Skeletal muscle tissue (tissue), 4 donors: ENCODE results near the gene FAS. TPM values are rescaled to one million over a fixed set of nuclear protein-coding genes. Genes with fewer than 3 reads are reported as not detected.

Source experiments
- H3K27ac ChIP-seq: one replicate; pipeline ENCODE4 v1.7.0; 2013; ENCODE audit warnings: mild to moderate bottlenecking, low read depth, low read length, inconsistent platforms
- H3K27me3 ChIP-seq, 3 donors: one replicate each; pipeline ENCODE4 v1.7.0; 2013; ENCODE audit warnings: low read length in 3 of 3; ENCODE audit not compliant: control insufficient read depth in 3 of 3, insufficient read depth in 3 of 3
- H3K36me3 ChIP-seq, 3 donors: one replicate each; pipeline ENCODE4 v1.7.0; 2013; ENCODE audit warnings: low read length in 3 of 3; ENCODE audit not compliant: control insufficient read depth in 3 of 3, insufficient read depth in 3 of 3
- H3K4me1 ChIP-seq, 3 donors: one replicate each; pipeline ENCODE4 v1.7.0; 2013; ENCODE audit warnings: low read length in 3 of 3, mild to moderate bottlenecking in 3 of 3; ENCODE audit not compliant: control insufficient read depth in 3 of 3, insufficient read depth in 3 of 3
- H3K4me3 ChIP-seq, 3 donors: one replicate each; pipeline ENCODE4 v1.7.0; 2013; ENCODE audit warnings: low read length in 3 of 3
- H3K9ac ChIP-seq, 3 donors: one replicate each; pipeline ENCODE4 v1.7.0; 2013; ENCODE audit warnings: low read length in 3 of 3, mild to moderate bottlenecking in 3 of 3, moderate library complexity in 2 of 3, low read depth in 1 of 3
- H3K9me3 ChIP-seq, 3 donors: one replicate each; pipeline ENCODE4 v1.7.0; 2013; ENCODE audit warnings: low read length in 3 of 3; ENCODE audit not compliant: control insufficient read depth in 3 of 3
- total RNA-seq: library from RNA; depleted of rRNA; stranded (reverse); fragments of >200 nt; gene quantifications from one replicate; pipeline ENCODE4 v1.2.3, GENCODE V29; 2014
- donor health status: Osteomylitis.

The FAS gene
- total RNA-seq, 1 donor from 2014 or later, result 8.4 TPM

GRCh38 chr10:88953662-88954061 lies 36.9 kb upstream of the FAS start:
- Histone ChIP-seq H3K36me3 (no peaks in the 10 kb centered on the region), H3K4me1 (peaks cover 0 to 27% (median 2%) of the 10 kb centered on the region in 3 donors), H3K27me3 (no peaks in the 10 kb centered on the region), H3K4me3 (no peak overlapping the region), H3K27ac (peak overlapping the region; percentile 67), H3K9ac (no peak overlapping the region), H3K9me3 (no peaks in the 10 kb centered on the region)

GRCh38 chr10:88954458-88955083 lies 36.0 kb upstream of the FAS start:
- H3K27ac ChIP-seq, result no peak overlapping the region

GRCh38 chr10:88957381-88957780 lies 33.2 kb upstream of the FAS start:
- H3K27ac ChIP-seq, result no peak overlapping the region
- no peaks in the 10 kb centered on the region for H3K9me3 ChIP-seq
- H3K9ac ChIP-seq, result no peak overlapping the region
- H3K4me3 ChIP-seq, result no peak overlapping the region
- H3K36me3 ChIP-seq, result no peaks in the 10 kb centered on the region
- H3K4me1 ChIP-seq, result peaks cover 0 to 7% (median 0%) of the 10 kb centered on the region in 3 donors
- H3K27me3 ChIP-seq, result no peaks in the 10 kb centered on the region

More at GRCh38 chr10:88954458-88955083, 36.0 kb upstream of the FAS start:
- Histone ChIP-seq H3K9me3 (no peaks in the 10 kb centered on the region), H3K9ac (no peak overlapping the region), H3K27me3 (no peaks in the 10 kb centered on the region), H3K4me1 (peaks cover 0 to 25% (median 2%) of the 10 kb centered on the region in 3 donors), H3K36me3 (no peaks in the 10 kb centered on the region), H3K4me3 (no peak overlapping the region)

DNA sequence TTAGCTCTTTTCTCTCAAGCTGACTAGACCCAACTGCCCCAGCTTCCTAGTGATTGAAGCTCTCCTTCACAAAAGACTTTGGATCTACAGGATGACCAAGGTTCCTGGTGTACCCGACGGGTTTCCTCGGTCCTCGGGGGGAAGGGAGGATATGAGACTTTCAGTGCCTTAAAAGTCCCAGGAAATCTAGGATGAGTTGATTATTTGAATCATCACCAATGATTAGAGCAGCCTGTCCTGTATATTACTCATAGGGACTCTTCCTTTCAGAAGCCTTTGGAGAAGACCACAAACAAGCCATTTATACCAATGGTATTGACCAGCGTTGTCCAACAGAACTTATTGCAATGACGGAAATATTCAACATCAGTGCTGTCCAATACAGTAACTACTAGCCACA lies 31.9 kb upstream of the FAS start:
- no peaks in the 10 kb centered on the region for H3K4me1 ChIP-seq
- no peak overlapping the region for H3K9ac ChIP-seq
- no peak overlapping the region for H3K4me3 ChIP-seq
- no peaks in the 10 kb centered on the region for H3K36me3 ChIP-seq
- no peak overlapping the region for H3K27ac ChIP-seq
- H3K27me3 ChIP-seq, result no peaks in the 10 kb centered on the region
- H3K9me3 ChIP-seq, result no peaks in the 10 kb centered on the region

GRCh38 chr10:88960802-88961201 lies 29.8 kb upstream of the FAS start:
- Histone ChIP-seq H3K9me3 (no peaks in the 10 kb centered on the region), H3K36me3 (no peaks in the 10 kb centered on the region), H3K4me3 (no peak overlapping the region), H3K9ac (no peak overlapping the region), H3K4me1 (no peaks in the 10 kb centered on the region), H3K27me3 (no peaks in the 10 kb centered on the region), H3K27ac (no peak overlapping the region)

- H3K4me3 ChIP-seq, result no peak overlapping the region
- H3K4me1 ChIP-seq, result no peaks in the 10 kb centered on the region
- H3K9ac ChIP-seq, result no peak overlapping the region
- no peak overlapping the region for H3K27ac ChIP-seq
- no peaks in the 10 kb centered on the region for H3K9me3 ChIP-seq
- H3K27me3 ChIP-seq, result no peaks in the 10 kb centered on the region
- no peaks in the 10 kb centered on the region for H3K36me3 ChIP-seq
Observed at GRCh38 chr10:88961266-88961665, 29.3 kb upstream of the FAS start.

GRCh38 chr10:88962336-88962735 lies 28.3 kb upstream of the FAS start:
- Histone ChIP-seq H3K9me3 (no peaks in the 10 kb centered on the region), H3K27me3 (no peaks in the 10 kb centered on the region), H3K36me3 (no peaks in the 10 kb centered on the region), H3K9ac (no peak overlapping the region), H3K4me1 (no peaks in the 10 kb centered on the region), H3K27ac (no peak overlapping the region), H3K4me3 (no peak overlapping the region)

- H3K36me3 ChIP-seq, result no peaks in the 10 kb centered on the region
- H3K9ac ChIP-seq, result no peak overlapping the region
- no peaks in the 10 kb centered on the region for H3K9me3 ChIP-seq
- no peak overlapping the region for H3K4me3 ChIP-seq
- no peaks in the 10 kb centered on the region for H3K27me3 ChIP-seq
- no peak overlapping the region for H3K27ac ChIP-seq
- no peaks in the 10 kb centered on the region for H3K4me1 ChIP-seq
Observed at GRCh38 chr10:88963318-88963717, 27.3 kb upstream of the FAS start.

GRCh38 chr10:88964360-88964759 lies 26.2 kb upstream of the FAS start:
- H3K27me3 ChIP-seq, result no peaks in the 10 kb centered on the region
- no peak overlapping the region for H3K27ac ChIP-seq
- no peak overlapping the region for H3K4me3 ChIP-seq
- no peak overlapping the region for H3K9ac ChIP-seq
- no peaks in the 10 kb centered on the region for H3K4me1 ChIP-seq
- H3K9me3 ChIP-seq, result no peaks in the 10 kb centered on the region
- H3K36me3 ChIP-seq, result no peaks in the 10 kb centered on the region

DNA sequence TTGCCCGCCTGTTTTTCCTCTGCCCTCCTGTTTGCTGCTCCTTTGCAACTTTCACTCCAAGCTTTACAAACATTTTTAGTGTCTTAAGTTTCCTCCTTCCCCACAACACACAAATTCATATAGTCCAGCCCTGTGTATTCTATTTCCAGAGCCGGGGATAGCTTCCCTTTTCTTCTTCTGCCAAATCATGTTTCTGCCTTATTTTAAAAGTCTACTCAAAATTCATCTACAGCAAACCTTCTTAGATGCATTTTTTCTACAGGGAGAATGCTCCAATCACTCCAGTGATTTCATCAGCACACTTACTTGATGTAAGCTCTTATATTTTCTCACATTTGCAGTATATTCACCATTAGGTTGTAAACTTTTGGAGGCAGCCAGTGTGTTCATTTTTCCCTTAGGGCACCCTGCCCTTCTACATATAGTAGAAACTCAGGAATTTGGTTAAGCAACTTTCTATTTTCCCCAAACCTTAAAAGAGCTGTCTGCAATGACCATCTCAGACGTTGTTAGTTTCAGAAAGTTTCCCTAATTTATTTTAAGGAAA lies 25.7 kb upstream of the FAS start:
- Histone ChIP-seq H3K9me3 (no peaks in the 10 kb centered on the region), H3K4me3 (no peak overlapping the region)

More for the DNA sequence above, 25.7 kb upstream of the FAS start:
- Histone ChIP-seq H3K27ac (no peak overlapping the region), H3K4me1 (no peaks in the 10 kb centered on the region), H3K27me3 (no peaks in the 10 kb centered on the region), H3K36me3 (no peaks in the 10 kb centered on the region), H3K9ac (no peak overlapping the region)
